Epidermal melanocyte (primary cell): ENCODE data around the gene ERC2.

Experiments used
- DNase-seq: peaks from one replicate; pipeline ENCODE4 v3.0.0; 2011; ENCODE audit warnings: low spot score; ENCODE audit not compliant: insufficient read length

Gene ERC2

DNA sequence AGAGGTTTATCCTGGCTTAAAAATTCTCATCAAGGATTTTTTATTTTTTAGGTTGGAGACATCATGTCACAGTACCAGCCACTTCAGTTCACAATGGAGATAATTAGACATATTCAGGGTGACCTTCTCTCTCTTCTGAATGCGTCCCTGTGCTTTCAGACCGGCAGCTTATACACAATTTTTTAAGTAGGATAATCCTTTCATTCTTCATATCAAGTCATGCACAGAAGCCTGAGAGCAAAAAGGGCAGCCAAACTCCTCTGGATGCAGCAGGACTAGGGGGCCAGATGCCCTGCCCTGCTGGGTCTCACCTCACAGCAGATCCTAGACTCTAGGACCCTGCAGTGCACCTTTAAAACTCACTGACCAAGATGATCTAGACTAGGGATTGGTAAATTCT, 210.4 kb downstream of the ERC2 start:
- DNase-seq = no peak

DNA sequence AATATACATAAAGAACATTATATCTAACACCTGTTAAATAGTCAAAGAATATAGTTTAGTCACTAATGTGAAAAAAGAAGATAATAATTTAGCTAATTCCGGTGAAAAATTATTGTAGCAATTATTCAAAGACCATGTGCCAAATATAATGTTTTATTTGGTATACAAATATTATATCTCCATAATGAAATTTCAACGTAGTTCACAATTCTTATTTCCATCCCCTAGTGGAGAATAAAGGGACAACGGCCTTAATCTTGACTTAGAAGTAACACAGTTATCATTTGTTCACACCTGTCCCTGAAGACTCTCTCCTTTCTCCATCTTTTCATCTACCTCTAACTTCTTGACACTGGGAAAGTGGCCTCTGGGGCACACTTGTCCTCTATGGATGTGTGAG, 213.4 kb downstream of the ERC2 start:
- no peak for DNase-seq

DNA sequence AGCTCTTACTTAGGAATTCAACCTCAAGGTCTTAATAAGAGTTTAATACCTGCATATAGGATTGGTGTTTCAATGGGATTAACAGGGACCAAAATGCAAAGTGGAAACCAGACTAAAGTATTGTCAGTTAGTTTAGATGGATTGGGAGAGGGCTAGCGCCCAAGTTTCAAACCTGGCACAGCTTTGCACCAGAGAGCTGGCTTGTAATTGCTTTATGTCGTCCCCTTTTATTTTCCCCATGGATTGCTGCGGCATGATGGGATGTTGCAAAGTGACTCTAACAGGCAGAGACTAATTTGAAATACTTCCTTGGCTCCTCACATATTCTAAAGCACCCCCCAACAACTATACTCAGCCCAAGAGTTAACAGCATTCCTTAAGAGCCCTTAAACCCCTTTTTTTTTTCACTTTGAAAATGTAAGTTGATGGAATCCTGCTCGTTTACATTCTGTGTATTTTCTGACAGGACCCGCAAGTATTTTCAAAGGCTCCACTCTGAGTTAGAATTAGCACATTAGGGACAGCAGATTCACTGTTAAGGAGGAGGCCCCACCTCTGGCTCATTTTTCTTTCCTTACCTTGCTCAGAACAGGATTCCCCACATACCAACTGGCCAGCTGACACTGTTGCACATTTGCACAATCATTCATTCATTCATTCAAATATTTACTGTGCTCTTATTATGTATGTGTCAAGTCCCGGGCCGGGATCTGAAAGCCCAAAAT, 214.2 kb downstream of the ERC2 start:
- DNase-seq = no peak

DNA sequence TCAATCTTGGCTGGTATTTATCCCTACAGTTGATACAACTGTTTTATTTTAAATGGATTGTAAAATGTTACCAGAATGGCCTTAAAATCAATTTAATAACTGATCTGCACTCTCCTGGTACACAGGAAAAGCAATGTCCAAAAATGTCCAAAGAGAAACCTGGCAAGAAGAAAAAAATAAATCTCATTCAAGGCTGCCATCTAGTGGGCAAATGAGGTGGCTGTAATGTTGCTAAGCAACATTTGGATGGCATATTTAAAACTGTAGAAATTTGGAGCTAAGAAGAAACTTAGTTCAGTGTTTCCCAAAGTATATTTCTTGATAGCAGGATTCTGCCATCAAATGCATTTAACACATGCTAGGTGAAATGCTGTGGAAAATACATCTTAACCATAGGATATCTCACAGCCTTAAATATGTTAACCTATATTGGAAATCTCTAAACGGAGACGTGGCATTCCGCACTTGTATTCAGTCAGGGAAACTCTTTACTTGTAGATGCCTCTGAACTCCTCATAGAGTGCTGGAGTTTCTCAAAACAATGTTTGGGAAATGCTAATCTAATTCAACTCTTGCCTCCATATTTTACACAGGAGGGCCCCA, 216.8 kb downstream of the ERC2 start:
- DNase-seq = peak; percentile 37

DNA sequence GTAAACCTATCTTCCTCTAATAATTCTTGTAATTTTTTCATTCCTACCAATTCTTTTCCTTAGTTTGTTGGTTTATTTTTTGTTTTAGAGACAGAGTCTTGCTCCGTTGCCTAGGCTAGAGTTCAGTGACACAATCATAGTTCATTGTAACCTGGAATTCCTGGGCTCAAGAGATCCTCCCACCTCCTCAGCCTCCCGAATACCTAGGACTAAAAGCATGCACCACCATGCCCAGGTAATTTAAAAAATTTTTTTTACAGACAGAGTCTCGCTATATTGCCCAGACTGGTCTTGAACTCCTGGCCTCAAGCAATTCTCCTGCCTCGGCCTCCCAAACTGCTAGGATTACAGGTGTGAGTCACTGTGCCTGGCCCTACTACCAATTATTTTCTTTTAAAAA, 220.2 kb downstream of the ERC2 start:
- no peak for DNase-seq

DNA sequence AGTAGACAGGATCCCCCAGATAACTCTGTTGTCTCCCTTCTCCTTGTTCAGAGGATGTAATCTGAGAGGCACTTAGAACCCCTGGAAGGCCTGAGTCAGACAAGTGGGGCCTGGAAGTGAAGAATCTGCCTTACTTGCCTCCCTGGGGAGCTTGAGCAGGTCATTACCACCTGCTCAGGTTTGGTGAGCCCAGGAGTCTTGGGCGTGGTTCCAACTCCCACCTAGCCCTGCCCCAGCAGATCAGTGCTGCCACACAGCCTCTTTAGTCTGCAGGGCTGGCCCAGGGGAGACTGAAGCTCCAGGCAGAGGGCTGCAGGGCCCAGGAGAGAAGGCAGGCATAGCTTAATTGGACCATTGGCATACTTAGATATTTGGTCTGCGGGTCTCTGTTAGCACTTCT, 230.0 kb downstream of the ERC2 start:
- no peak for DNase-seq

DNA sequence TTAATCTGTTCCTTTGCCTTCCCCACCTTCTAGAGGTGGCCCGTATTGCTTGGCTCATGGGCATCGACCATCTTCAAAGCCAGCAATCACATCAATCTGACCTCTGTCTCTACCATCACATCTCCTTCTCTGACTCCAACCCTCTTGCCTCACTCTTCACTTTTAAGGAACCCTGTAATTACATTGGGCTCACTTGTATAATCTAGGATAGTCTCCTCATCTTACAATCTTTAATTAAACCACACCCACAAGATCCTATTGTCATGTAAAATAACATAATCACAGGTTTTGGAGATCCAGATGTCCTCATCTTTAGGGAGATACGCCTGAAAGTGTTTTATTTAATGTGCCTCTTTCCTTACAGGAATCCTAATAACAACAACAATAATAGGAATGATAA, 234.5 kb downstream of the ERC2 start:
- no peak for DNase-seq

DNA sequence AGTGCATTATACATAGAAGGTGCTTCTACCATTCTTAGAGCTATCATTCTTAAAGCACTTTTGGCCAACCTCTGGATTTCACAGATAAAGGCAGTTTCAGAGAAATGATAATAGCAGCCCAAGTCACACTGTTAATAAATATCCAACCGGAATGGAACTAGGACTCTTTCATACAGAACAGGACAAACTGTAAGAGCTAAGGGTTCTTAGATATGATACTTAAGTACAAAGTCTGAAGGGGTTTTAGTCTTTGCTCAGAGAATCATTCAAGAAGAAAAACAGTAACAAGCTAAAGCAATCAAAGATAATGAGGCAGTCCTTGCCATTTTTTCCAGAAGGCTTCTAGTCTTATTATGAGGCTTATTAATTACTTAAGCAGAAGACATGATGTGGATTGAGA, 239.0 kb downstream of the ERC2 start:
- no peak for DNase-seq

DNA sequence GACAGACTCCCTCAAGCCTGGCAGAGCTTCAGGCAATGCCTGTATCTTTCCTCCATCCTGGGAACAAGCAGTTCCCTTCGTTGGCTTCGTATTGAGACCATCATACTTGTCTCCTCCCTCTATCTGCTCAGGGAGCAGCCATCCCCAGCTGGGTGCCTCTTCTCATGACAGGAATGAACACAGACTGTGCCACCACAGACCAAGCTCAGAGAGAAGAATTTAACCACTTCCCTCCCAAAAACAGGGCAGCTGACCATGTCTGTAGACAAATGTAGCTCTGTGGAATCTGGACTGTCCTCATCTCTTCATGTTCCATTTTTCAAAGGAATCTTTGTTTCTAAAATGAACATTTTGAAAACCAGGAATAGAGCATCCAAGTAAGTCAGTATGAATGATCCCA, 245.4 kb downstream of the ERC2 start:
- no peak for DNase-seq

DNA sequence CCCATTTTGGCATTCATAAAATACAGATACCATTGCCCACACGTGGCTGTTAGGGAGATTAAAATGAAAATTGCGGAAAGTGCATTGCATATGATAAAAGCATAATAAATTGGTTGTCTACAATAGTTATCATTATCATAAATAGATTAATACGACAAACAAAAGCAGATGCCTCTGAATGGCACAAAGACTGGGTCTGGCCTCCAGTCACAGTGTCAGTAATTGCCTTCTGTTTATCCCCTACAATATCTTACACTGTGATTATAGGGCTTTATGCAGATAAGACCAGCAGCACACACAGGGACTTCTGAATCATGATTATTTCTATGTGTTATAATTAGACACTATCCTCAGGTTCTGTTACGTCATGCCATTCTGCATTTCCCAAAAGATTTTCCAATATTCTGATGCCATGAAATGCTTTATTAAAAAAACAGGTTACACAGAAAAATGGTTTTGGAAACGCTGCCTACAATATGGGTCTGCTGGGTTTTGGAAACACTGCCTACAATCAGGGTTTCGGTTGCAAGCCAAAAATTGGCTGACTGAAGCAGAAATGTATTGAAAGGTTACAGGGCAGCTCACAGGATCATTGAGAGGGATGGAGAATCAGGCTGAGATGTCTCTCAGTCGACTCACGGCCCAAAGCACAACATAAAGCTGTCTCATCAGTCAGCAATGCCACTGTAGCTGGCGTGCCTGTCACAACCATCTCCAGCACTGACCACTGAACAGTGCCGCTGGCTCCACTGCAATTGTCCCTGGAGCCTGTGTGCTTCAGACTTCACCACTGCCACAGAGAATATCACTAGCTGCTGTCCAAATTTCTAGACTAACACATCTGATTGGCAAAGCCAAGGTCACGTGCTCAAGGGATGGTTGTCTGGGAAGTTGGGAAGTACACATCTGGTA, 248.1 kb downstream of the ERC2 start:
- DNase-seq = no peak

DNA sequence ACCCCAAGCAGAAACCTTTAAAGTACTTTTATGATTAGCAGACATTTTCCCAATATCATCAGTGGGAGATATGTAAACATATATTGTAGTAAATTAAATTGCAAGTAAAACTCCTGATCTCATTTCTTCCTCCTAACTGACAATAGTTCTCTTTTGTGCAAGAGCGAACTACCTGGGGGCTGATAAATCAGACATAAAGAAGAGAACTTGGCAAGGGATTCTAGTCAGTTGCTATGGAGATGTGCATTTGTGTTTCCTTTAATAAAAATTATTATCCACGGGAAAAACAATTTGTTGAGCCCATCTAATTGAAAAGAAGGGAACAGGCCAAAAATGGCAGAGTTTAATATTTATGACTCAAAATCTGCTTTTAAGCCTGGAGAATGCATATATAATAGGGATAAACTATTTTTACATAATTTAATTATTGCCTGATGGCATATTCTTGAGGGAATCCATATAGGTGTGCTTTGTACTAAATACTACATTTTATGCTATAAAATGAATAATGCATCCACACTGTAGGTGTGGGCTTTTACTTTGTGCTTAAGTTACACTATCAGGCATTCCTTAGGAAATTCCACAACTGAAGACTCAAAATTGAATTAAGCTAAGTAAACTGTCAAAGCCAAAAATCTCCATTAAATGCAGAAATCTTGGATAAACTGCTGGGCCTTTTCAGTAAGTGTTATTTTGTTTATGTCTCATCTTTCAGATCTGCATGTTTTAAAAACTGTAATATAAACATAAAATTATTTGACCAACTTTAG, 258.1 kb downstream of the ERC2 start:
- no peak for DNase-seq

DNA sequence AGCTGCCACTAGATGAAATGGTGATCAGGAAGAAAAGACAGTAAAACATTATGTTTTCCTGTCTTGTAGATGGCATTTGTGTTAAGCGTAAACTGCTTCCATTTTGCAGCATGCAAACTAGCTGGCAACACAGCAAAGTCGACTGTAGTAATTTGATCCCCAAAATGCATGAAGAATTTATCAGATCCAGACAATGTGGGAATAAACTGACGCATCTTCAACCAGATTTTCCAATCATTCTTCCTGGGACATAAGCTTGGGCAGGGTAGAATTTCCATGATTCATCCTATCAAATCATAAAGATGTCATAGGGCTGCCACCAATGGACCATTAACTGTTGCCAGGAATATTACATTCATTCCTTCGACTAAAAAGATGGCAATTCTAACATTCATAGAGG, 260.3 kb downstream of the ERC2 start:
- no peak for DNase-seq

DNA sequence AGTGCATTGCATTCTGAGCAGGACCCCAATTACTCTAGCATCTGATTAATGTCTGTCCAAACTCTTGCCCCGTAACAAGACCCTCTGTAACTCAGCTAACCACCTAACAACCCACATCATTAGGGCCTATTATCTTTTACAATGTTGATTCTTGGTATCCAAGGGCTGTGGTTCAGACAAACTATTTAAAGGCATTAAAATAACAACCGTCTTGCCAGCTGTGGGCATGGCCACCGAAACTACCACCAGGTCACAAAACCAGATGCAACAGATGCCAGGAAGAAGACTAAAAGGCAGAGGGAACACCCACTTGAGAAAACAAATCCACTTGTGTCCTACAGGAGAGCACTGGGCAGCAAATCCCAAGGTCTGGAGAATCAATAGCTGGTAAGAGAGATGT, 262.9 kb downstream of the ERC2 start:
- no peak for DNase-seq

DNA sequence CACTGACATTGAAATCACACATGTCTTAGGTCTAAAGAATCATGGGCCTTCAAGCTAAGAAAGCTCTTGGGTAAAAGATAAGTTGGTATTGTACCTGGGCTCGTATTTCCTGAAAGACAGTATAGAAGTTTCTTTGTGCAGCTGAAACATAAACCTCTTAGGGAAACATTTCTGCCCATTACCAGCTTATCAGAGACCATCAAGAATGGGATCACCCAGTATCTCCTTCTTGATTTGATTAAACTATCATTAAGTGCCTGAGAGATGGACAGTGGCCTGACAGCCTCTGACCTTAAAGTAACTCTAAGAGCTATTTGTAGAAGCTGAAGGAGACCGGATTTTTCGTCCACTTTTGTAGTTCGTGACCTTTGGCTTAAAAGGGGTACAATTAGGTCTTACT, 265.3 kb downstream of the ERC2 start:
- no peak for DNase-seq

DNA sequence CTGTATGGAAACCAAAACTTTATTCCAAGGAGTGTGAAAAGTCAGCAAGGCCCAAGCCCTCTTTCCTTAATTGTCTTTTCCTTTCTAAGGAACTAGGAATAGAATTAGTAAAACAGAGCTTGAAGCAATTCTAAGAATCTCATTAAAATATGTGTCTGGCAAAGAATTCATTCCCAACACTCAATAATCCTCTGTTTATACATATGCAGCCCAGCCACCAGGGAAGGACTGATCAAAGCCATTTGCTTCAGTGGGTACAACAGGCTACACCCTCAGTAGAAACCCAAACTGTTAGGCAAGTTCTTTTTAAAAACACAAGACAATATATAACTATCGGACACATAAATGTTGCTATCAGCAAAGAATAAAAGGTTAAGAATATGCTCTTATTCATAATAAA, 266.9 kb downstream of the ERC2 start:
- no peak for DNase-seq

DNA sequence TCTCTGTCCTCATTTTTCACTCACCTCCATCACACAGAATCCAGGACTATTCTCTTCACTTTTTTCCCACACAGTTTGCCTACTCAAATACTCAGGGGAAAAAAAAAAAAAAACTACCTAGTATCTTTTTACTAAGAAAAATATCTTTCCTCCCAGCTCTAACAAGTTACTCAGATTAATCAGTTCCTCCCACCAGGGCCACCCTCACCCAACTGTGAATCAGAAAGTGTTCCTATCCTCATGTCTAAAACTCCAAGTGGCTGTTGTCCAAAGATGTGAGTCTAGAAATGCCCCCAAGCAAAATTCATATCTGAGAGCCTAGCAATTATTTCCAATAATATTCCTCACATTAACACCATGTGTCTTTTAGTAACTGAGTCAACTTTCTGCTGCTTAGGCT, 268.0 kb downstream of the ERC2 start:
- DNase-seq = no peak

DNA sequence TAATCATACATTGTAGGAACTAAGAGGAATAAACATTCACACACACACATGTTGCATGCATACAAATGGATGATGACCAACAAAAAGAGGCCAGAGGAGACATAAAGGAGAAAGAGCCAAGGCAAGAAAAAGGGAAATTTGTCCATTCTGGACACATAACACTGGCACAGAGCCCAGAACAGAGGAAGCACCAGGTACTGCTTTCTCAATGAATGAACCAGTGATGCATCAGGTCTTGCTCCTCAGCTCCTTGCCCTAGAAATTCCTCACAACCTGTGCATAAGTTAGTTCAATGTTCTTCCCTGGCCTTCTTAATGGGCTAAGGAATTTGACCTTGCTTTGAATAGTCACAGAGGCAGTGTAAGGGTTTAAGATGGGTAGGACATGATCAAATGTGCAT, 270.3 kb downstream of the ERC2 start:
- no peak for DNase-seq

DNA sequence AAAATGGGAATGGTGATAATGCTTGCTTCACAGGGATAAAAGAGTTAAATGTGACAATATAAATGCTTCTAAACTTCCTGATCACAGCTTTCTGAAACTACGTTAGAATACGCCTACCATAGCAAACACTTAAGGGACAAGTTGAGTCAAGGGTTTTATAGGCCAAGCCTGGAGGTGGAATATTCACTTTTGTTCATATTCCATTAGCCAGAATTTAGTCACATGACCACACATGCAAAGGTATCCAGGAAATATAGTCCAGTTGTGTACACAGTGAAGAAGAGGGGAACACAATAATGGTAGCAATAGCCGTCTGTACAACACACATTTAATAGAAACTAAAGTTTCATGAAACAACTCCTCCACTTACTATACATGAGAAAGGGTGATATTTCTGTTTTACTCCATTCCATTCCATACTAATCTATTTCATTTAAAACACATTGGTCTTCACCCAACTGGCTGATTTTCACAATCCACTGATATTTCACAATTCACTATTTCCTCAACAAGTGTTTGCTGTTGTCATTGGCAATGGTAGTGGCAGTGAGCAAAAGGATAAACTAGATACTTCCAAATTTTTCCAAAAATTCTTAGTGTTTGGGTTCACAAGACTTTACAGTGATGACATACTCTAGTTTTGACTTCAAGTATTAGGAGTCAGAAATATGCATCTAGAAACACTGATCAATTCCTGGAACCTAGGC, 270.9 kb downstream of the ERC2 start:
- no peak for DNase-seq

DNA sequence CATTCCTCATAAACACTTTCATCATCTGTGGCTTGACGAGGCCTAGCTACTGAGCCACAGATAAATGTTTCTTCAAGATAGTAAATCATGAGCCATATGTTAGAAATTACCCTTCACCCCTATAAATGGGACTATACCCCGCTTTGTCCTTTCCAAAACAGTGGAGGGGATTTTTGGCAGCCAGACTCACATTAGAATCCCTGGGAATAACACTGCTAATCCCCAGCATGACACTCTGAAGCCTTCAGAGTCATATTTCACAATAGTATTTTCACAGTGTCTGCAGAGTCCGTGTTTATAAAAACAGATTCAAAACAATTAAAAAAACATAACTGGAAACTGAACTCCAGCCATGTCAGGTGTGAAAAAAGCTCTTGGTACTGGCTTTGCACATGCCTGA, 271.6 kb downstream of the ERC2 start:
- DNase-seq = no peak

DNA sequence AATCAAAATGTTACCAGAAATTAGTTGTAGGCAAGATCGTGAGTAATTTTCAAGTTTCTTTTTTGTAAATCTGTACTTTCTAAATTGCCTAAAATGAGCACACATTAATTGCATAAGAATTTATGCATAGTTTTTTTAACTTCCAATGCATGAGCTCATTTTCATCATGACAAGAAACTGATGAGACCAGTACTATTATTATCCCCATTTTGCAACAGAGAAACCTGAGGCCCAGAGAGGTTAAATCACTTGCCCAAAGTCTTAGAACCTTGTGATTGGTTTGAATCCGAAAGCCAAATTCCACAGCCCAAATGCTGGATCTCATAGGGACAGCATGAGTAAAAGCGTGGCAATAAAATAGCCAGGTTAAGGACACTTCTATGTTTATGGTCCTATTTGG, 274.7 kb downstream of the ERC2 start:
- no peak for DNase-seq

DNA sequence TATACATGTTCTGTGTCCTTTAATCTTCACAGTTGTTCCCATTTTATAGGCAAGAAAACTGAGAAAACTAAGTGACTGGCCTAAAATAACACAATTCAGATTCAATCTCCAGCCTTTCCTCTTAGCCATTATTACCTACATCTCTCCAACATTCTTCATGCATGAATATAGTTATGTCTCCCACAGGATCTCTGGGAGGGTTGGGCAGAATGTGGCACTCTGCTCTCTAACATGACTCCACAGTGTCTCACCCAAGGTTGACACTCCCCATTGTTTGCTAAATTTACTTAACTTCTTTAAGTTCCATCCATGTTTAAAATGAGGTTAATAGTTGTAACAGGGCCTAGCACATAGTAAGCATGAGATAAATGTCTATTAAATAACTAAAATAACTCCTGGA, 276.3 kb downstream of the ERC2 start:
- DNase-seq = no peak
